Astrocyte (in vitro differentiated cells and primary cell): ENCODE results near the gene CORIN. TPM values are rescaled to one million over a fixed set of nuclear protein-coding genes. Genes with fewer than 3 reads are reported as not detected.

Source experiments
- DNase-seq: peaks from one replicate; pipeline ENCODE4 v3.0.0-alpha.2; 2010; ENCODE audit warnings: low read depth
- FAIRE-seq: peaks from 2 replicates; lab custom pipeline; 2011; peaks lifted over from hg19 to GRCh38; lab: Jason Lieb, UNC
- H2AFZ ChIP-seq: 2 replicates; pipeline ENCODE4 v1.6.0; 2012; ENCODE audit warnings: low read depth, low read length, inconsistent platforms
- H3K27ac ChIP-seq: 2 replicates; pipeline ENCODE4 v1.5.1; 2011; ENCODE audit warnings: low read depth, low read length, inconsistent platforms
- H3K27me3 ChIP-seq: 2 replicates; pipeline ENCODE4 v1.6.0; 2011; ENCODE audit warnings: low read length, inconsistent platforms; ENCODE audit not compliant: insufficient read depth
- H3K36me3 ChIP-seq: 2 replicates; pipeline ENCODE4 v1.5.1; 2011; ENCODE audit warnings: low read length, inconsistent platforms; ENCODE audit not compliant: insufficient read depth
- H3K4me1 ChIP-seq: 2 replicates; pipeline ENCODE4 v1.5.1; 2011; ENCODE audit warnings: low read length, inconsistent platforms; ENCODE audit not compliant: insufficient read depth
- H3K4me2 ChIP-seq: 2 replicates; pipeline ENCODE4 v1.6.0; 2012; ENCODE audit warnings: low read length, inconsistent platforms
- H3K4me3 ChIP-seq: 2 replicates; pipeline ENCODE4 v1.5.1; 2011; ENCODE audit warnings: low read depth, mild to moderate bottlenecking, low read length, inconsistent platforms; ENCODE audit not compliant: insufficient read depth
- H3K79me2 ChIP-seq: 2 replicates; pipeline ENCODE4 v1.6.0; 2012; ENCODE audit warnings: mild to moderate bottlenecking, low read length, inconsistent platforms; ENCODE audit not compliant: insufficient read depth
- H3K9ac ChIP-seq: 2 replicates; pipeline ENCODE4 v1.6.0; 2012; ENCODE audit warnings: mild to moderate bottlenecking, low read length, inconsistent platforms
- H3K9me3 ChIP-seq: 2 replicates; pipeline ENCODE4 v1.5.1; 2012; ENCODE audit warnings: low read depth, mild to moderate bottlenecking, low read length, inconsistent platforms; ENCODE audit not compliant: insufficient read depth
- H4K20me1 ChIP-seq: 2 replicates; pipeline ENCODE4 v1.6.0; 2012; ENCODE audit warnings: low read length, inconsistent platforms; ENCODE audit not compliant: insufficient read depth
- H3K27ac Mint-ChIP-seq: one replicate; pipeline ENCODE4 v1.8.0; 2021; ENCODE audit warnings: mild to moderate bottlenecking, mixed read lengths; ENCODE audit not compliant: unreplicated experiment
- H3K27me3 Mint-ChIP-seq: one replicate; pipeline ENCODE4 v1.8.0; 2021; ENCODE audit warnings: low read depth, mixed read lengths; ENCODE audit not compliant: unreplicated experiment
- H3K36me3 Mint-ChIP-seq: one replicate; pipeline ENCODE4 v1.8.0; 2021; ENCODE audit warnings: low read depth, mixed read lengths; ENCODE audit not compliant: unreplicated experiment
- H3K4me1 Mint-ChIP-seq: one replicate; pipeline ENCODE4 v1.8.0; 2021; ENCODE audit warnings: low read depth, mixed read lengths; ENCODE audit not compliant: unreplicated experiment
- H3K4me3 Mint-ChIP-seq: one replicate; pipeline ENCODE4 v1.8.0; 2021; ENCODE audit warnings: mild to moderate bottlenecking, moderate library complexity, mixed read lengths; ENCODE audit not compliant: unreplicated experiment
- H3K9me3 Mint-ChIP-seq: one replicate; pipeline ENCODE4 v1.8.0; 2021; ENCODE audit warnings: mild to moderate bottlenecking, mixed read lengths; ENCODE audit not compliant: unreplicated experiment
- CTCF ChIP-seq: IDR thresholded peaks from 2 replicates; pipeline ENCODE4 v1.5.1; 2011; ENCODE audit warnings: low read depth, mild to moderate bottlenecking, inconsistent platforms, low read length, moderate library complexity; ENCODE audit not compliant: insufficient read depth
- EZH2 ChIP-seq: IDR thresholded peaks from 2 replicates; pipeline ENCODE4 v1.6.1; 2012; ENCODE audit warnings: mild to moderate bottlenecking, low read length, inconsistent platforms; ENCODE audit not compliant: insufficient read depth
- total RNA-seq: library from RNA; stranded (reverse); gene quantifications from 2 replicates; pipeline ENCODE4 v1.2.1, GENCODE V29; 2021

The CORIN gene
- total RNA-seq, 1 donor from 2014 or later: 0.20 TPM

- H3K4me2 ChIP-seq: no peak overlapping the region
- FAIRE-seq: no peak
- no peaks in the 10 kb centered on the region for H3K9me3 Mint-ChIP-seq
- no peaks in the 10 kb centered on the region for H3K36me3 Mint-ChIP-seq
- H3K9ac ChIP-seq: no peak overlapping the region
- no peaks in the 10 kb centered on the region for H3K36me3 ChIP-seq
- no peaks in the 10 kb centered on the region for H3K79me2 ChIP-seq
- no peaks in the 10 kb centered on the region for H3K9me3 ChIP-seq
- TF ChIP-seq EZH2 (no peak), CTCF (no peak)
- H3K27ac Mint-ChIP-seq: no peak overlapping the region
- no peak overlapping the region for H3K4me3 Mint-ChIP-seq
- H4K20me1 ChIP-seq: no peaks in the 10 kb centered on the region
- H3K27me3 ChIP-seq: no peaks in the 10 kb centered on the region
- H3K4me3 ChIP-seq: no peak overlapping the region
- no peaks in the 10 kb centered on the region for H3K4me1 ChIP-seq
- H2AFZ ChIP-seq: no peak overlapping the region
- DNase-seq: no peak
- H3K27me3 Mint-ChIP-seq: no peaks in the 10 kb centered on the region
- no peaks in the 10 kb centered on the region for H3K4me1 Mint-ChIP-seq
- H3K27ac ChIP-seq: no peak overlapping the region
Measured at GRCh38 chr4:47736146-47736545, 101.7 kb downstream of the CORIN start.

- H3K4me3 ChIP-seq: no peak overlapping the region
- Mint-ChIP-seq H3K9me3 (no peaks in the 10 kb centered on the region), H3K27ac (no peak overlapping the region), H3K4me3 (no peak overlapping the region), H3K4me1 (peaks cover 9% of the 10 kb centered on the region), H3K27me3 (no peaks in the 10 kb centered on the region), H3K36me3 (no peaks in the 10 kb centered on the region)
- H3K9me3 ChIP-seq: no peaks in the 10 kb centered on the region
- no peak for TF ChIP-seq CTCF
- TF ChIP-seq EZH2: no peak
- no peaks in the 10 kb centered on the region for H3K36me3 ChIP-seq
- DNase-seq: no peak
- no peak overlapping the region for H3K9ac ChIP-seq
- FAIRE-seq: no peak
- no peak overlapping the region for H2AFZ ChIP-seq
- H4K20me1 ChIP-seq: no peaks in the 10 kb centered on the region
- no peaks in the 10 kb centered on the region for H3K27me3 ChIP-seq
- H3K4me2 ChIP-seq: no peak overlapping the region
- no peak overlapping the region for H3K27ac ChIP-seq
- no peaks in the 10 kb centered on the region for H3K4me1 ChIP-seq
- no peaks in the 10 kb centered on the region for H3K79me2 ChIP-seq
Measured at GRCh38 chr4:47733302-47734175, 104.3 kb downstream of the CORIN start.

- Histone ChIP-seq H3K27ac (no peak overlapping the region), H3K4me2 (no peak overlapping the region), H3K27me3 (no peaks in the 10 kb centered on the region), H3K4me3 (no peak overlapping the region), H3K79me2 (no peaks in the 10 kb centered on the region), H3K36me3 (no peaks in the 10 kb centered on the region), H3K4me1 (no peaks in the 10 kb centered on the region), H4K20me1 (no peaks in the 10 kb centered on the region), H3K9ac (no peak overlapping the region), H3K9me3 (no peaks in the 10 kb centered on the region), H2AFZ (no peak overlapping the region)
- no peak for TF ChIP-seq CTCF
- no peak for TF ChIP-seq EZH2
- no peaks in the 10 kb centered on the region for H3K9me3 Mint-ChIP-seq
- FAIRE-seq (no peak), DNase-seq (no peak)
- no peaks in the 10 kb centered on the region for H3K36me3 Mint-ChIP-seq
- peaks cover 9% of the 10 kb centered on the region for H3K4me1 Mint-ChIP-seq
- H3K4me3 Mint-ChIP-seq: no peak overlapping the region
- no peaks in the 10 kb centered on the region for H3K27me3 Mint-ChIP-seq
- H3K27ac Mint-ChIP-seq: no peak overlapping the region
Measured at GRCh38 chr4:47731182-47731581, 106.7 kb downstream of the CORIN start.
